KOPT-K1 (cell line): ENCODE results near the gene HUS1B.
"Not testable (repeated sequence)": the region's sequence is repeated elsewhere in the genome, so short reads cannot be mapped to it uniquely, and the experiment has no call there.

Source experiments
- H3K27ac ChIP-seq: fragments of 200-600 bp; sonication (generic); 2 replicates; pipeline ENCODE4 v1.5.1; 2016; ENCODE audit warnings: antibody characterized with exemption, mild to moderate bottlenecking, low read depth, low read length; ENCODE audit not compliant: poor library complexity, severe bottlenecking
- H3K36me3 ChIP-seq: fragments of 200-600 bp; sonication (generic); 2 replicates; pipeline ENCODE4 v1.5.1; 2017; ENCODE audit warnings: antibody characterized with exemption, mild to moderate bottlenecking, low read length, moderate library complexity; ENCODE audit not compliant: insufficient read depth
- H3K9me3 ChIP-seq: fragments of 200-600 bp; sonication (generic); 2 replicates; pipeline ENCODE4 v1.5.1; 2017; ENCODE audit warnings: antibody characterized with exemption, low read length, mild to moderate bottlenecking; ENCODE audit not compliant: insufficient read depth, poor library complexity, severe bottlenecking

The HUS1B gene

DNA sequence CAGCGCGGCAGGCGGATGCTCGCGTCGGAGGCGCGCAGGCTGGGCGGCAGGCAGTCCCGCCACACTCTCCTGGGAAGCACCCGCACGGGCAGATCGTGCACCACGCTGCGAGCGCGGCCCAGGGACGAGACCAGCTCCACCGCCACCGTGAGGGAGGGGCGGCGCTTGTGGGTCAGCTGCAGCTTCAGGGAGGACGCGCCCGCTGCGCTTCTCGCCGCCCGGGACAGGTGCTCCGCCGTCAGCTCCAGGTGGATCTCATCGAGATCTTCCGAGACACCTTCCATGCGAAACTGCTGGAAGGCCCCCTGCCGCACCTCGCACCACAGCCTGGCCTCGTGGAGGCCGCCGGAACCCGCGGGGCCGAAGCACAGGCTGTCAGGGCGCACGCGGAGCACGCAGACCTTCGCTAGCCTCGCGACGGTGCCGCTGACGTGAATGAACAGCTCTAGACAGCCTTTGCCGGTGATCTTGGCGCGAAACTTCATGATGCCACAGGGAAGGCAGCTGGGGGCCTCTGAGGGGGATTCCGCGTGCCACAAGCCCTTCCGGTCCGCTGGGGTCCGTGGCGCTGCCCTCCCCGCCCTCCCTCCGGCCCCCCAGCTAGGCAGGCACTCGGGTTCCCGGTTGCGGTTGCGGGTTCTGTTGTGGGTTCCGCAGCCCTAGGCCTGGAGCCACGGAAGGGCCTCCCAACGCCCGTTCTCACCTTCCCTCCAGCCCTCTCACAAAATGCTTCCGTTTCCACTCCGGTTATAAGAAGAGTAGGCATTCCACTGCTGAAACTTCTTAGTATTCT lies at the start of gene HUS1B:
Gene HUS1B, minus strand, starts transcription at position 641 of the 793 bp plus-strand sequence. Its CDS starts 156 bp downstream, at position 485.
- no peaks in the 10 kb centered on the region for H3K9me3 ChIP-seq
- H3K36me3 ChIP-seq = peaks cover 6% of the 10 kb centered on the region; the same call in 1 of the 2 replicates
- H3K27ac ChIP-seq = no peak within 1 kb of the TSS

DNA sequence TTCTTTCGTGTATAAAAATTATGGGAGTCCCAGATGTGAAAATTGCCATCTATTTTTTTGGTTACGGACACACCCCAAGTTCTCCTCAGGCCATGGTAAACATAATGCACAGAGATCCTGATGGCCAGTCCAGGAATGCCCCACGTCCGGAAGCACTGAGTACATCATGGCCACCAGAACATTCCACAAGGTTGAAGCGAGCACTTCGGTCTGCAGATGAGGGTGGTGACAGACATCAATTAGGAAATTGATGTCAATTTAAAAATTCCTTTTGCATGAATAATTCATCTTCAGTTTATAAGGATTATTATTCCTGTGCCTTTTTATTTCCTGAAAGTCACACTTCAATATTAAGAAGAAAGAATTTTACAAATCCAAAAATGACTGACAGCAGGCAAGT lies 49.2 kb upstream of the HUS1B start:
- no peak overlapping the region for H3K27ac ChIP-seq
- H3K9me3 ChIP-seq = no peaks in the 10 kb centered on the region
- H3K36me3 ChIP-seq = no peaks in the 10 kb centered on the region

DNA sequence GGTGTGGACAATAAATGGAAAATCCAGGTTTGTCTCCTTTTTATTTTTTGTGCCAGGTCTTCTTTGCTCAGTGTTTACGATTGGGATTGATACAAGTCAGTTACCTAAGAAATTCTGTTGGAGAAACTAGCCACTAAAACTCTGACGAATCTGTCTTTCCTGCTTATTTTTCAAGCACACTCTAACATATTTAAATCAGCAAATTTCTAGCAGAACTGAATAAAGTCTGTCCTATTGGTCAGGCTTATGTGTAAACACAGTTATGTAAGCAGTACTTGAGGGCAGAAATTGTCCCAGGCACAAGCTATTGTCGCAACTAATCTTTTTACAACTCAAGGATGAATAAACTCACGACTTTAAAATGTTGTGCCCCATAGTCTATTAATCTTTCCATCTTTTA lies 48.1 kb upstream of the HUS1B start:
- Histone ChIP-seq H3K36me3 (no peaks in the 10 kb centered on the region), H3K27ac (no peak overlapping the region), H3K9me3 (no peaks in the 10 kb centered on the region)

DNA sequence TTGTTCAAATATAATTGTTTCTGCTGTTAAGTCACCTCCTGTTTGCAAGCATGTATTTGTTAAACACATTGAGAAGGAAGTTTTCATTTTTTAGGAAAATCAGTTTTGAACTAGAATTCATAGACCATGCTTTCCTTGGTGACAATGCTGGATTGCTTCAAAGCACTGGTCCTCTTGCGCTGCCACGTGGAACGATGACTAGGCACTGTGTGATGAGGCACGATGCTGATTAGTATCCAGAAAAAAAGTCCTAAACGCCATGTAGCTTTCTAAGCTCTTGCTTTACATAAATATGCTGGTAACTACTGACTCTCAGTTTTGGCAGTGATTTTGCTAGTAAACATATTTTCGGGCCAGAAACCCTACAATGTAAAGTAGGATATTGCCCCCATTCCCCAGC lies 47.1 kb upstream of the HUS1B start:
- no peaks in the 10 kb centered on the region for H3K36me3 ChIP-seq
- H3K9me3 ChIP-seq = no peaks in the 10 kb centered on the region
- H3K27ac ChIP-seq = no peak overlapping the region

DNA sequence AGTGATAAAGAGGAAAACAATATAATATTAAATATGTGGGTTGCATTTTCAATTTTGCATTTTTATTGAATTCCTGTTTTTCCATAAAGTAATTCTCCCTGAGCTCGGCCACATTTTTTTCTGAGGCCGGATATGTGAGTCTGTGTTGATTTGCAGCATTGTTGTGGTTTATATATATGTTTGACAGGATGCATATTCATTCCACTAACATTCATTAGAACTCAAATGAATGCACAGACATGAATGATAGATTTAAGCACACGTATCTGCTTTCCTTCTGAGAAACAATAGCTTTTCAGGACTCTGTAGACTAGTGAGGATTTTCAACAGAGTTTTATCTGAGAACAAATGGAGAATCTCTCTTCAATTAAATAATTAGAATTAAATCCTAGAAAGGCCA lies 46.7 kb upstream of the HUS1B start:
- Histone ChIP-seq H3K27ac (no peak overlapping the region), H3K36me3 (no peaks in the 10 kb centered on the region)

DNA sequence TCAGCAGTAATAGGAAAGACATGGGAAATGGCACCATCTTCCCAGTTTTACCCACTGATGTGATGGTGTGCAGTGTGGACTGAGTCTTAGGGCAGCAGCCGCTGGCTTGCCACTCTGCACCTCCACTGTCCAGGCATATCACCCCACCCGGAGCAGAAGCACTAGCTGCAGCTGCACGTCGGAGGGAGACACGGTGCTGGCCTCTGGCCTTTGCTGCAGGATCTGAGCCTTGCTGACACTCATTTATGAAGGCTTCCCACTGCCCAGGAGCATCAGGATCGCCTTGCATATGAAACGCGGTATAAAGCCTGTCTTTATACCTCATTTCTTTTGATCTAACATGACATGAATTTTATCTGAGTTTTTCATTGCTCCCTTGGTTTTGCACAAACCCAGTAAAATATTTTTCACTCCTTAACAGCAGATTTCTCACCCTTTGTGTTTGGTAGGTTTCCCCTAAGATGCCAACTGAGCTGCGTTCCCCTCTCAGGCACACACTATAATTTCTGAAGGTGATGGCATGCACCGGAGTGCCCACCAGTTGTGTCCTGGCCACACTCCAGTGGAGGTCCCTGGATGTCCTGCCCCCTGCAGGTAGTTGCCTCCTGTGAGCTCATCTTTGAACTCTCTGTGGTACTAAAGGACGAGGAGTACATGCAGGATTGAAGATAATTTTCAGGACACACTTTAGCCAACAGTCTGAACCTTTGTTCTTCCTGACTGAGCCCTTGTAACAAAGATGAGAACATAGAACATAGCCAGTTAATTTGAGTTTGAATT lies 45.0 kb upstream of the HUS1B start:
- Histone ChIP-seq H3K36me3 (no peaks in the 10 kb centered on the region), H3K9me3 (no peaks in the 10 kb centered on the region), H3K27ac (no peak overlapping the region)

More for the DNA sequence above, 46.7 kb upstream of the HUS1B start:
- no peaks in the 10 kb centered on the region for H3K9me3 ChIP-seq

DNA sequence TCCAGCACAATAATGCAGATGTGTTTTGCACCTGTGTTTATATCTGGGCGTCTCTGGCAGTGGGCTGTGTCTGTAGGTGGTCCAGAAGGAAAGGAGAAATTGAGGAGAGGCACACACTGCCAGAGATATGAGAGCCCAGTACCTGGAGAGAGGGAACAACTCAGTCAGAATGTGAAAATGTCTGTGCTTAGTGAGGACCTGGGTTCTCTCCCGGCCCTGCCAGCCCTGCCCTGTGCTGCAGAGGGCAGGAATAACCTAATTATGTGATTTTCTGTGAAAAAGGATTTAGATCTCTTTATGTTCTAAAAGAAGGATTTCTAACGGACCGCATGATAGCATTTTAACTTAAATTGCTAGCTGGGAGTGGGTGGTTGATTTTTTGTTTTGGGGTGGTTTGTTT lies 44.3 kb upstream of the HUS1B start:
- H3K36me3 ChIP-seq = no peaks in the 10 kb centered on the region
- no peak overlapping the region for H3K27ac ChIP-seq
- no peaks in the 10 kb centered on the region for H3K9me3 ChIP-seq

DNA sequence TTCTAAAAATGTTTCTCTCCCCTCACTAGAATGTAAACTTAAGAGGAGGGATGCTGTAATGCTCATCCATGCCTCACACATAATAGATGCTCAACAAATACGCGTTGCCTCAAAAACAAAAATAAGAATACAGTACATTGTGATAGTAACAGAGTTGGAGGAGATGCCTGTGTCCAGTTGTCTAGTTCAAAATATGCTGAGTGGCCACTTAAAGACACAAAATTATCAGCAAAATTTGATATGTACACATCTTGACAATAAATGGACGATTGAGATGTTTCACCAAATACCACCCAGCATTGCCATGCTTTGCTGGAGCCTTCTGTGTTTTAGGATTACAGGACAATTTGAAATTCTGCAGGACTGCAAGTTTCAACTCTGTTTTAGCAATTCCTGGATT lies 43.6 kb upstream of the HUS1B start:
- Histone ChIP-seq H3K9me3 (no peaks in the 10 kb centered on the region), H3K27ac (no peak overlapping the region), H3K36me3 (no peaks in the 10 kb centered on the region)

DNA sequence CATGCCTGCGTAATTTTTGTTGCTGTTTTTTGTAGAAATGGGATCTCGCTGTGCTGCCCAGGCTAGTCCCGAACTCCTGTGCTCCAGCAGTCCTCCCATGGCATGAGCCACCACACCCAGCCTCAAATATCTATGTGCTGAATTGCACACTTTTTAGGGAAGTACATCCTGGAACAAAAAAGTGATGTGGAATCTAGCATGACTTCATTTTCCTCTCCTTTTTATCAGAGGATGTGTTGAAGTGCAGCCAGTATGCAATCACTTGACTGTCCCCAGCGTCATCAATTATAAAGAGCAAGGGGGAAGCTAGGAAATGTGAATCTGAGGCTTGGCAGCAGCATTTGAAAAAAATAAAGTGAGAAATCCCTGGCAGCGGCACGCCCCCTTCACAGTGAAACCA lies 42.4 kb upstream of the HUS1B start:
- Histone ChIP-seq H3K27ac (no peak overlapping the region), H3K9me3 (no peaks in the 10 kb centered on the region), H3K36me3 (no peaks in the 10 kb centered on the region)

DNA sequence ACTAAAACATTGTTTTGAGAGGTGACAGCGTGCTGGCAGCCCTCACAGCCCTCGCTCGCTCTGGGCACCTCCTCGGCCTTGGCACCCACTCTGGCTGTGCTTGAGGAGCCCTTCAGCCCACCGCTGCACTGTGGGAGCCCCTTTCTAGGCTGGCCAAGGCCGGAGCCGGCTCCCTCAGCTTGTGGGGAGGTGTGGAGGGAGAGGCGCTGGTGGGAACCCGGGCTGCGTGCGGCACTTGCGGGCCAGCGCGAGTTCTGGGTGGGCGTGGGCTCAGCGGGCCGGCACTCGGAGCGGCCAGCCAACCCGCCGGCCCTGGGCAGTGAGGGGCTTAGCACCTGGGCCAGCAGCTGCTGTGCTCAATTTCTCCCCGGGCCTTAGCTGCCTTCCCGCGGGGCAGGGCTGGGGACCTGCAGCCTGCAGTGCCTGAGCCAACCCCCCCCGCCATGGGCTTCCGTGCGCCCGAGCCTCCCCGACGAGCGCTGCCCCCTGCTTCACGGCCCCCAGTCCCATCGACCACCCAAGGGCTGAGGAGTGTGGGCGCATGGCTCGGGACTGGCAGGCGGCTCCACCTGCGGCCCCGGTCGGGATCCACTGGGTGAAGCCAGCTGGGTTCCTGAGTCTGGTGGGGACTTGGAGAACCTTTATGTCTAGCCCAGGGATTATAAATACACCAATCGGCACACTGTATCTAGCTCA lies 37.7 kb upstream of the HUS1B start:
- H3K36me3 ChIP-seq, H3K27ac ChIP-seq, H3K9me3 ChIP-seq: not testable (repeated sequence)

DNA sequence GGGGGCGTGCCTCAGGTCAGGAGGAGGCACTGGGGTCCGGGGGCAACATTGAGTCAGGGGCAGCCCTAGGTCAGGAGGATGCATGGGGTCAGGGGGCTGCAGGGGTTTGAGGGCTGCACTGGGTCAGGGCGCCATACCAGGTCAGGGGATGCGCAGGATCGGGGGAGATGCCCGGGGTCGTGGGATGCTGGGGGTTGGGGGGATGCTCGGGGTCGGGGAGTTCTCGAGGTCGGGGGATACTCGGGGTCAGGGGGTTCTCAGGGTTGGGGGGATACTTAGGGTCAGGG lies 36.8 kb upstream of the HUS1B start:
- Histone ChIP-seq H3K9me3 (no peaks in the 10 kb centered on the region), H3K27ac (peak overlapping the region; percentile 70), H3K36me3 (peaks cover 17% of the 10 kb centered on the region)

DNA sequence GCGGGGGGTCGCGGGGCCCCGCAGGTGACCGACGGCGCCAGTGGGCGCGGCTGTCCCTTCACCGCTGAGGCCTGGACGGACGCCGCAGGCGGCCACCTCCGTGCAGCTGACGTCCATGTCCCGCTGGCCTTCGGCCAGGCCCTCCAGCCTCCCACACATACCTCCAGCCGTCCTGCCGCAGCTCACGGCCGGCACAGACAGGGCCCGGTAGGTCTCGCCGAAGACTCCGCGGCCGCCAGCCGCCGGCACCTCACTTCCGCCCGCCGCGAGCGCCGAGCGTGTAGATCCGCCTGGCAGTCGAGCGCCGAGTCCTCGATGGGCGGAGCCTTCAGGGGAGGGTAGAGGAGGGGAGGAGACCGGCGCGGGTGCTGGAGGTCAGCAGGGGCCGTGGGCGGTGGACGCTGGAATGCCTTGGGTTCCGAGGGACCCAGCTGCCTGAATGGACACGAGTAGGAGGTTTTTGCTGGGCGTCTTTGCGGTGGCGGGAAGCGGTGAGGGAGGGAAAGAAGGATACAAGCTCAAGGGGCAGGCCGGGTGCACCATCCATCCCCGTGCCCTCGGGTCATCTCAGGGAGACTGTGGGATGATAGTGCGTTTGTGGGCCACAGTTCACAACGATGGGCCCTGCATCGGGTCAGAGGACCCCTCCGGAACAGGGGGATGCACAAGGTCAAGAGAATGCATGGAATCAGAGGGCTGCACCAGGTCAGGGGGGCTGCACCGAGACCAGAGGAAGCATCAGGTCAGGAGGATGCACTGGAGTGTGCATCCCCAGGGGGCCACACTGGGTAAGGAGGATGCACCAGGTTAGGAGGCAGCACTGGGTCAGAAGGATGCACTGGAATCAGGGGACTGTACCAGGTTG lies 36.2 kb upstream of the HUS1B start, which contains the start of gene EXOC2:
Gene EXOC2, minus strand, starts transcription at position 282 of the 865 bp plus-strand sequence. CDS start 55,321 bp downstream, outside the sequence.
- H3K27ac ChIP-seq = peak within 1 kb of the TSS; percentile 70
- no peaks in the 10 kb centered on the region for H3K9me3 ChIP-seq
- peaks cover 22% of the 10 kb centered on the region for H3K36me3 ChIP-seq

DNA sequence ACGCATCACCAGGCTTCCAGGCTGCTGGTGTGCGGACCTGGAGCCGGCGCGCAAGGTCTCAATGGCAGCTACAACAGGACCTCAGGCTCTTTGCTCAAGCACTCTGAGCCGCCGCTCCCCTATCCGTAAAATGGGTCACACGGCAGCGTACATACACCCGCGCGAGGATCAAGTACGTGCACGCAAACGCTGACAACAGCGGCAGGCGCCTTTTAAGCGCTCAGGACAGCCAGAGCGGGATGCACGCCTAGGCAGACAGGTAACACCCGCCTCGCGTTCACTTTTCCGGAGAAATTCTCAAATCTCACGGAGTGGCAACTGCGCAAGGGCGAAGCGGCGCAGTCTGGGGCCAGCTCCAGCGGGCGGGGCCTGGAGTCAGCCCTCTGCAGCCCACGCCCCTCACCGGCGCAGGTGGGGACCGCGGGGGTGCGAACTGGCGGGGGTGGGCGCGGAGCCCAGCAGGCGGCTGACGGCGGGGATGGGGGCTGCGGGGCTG lies 35.5 kb upstream of the HUS1B start:
- Histone ChIP-seq H3K36me3 (peaks cover 29% of the 10 kb centered on the region), H3K9me3 (no peaks in the 10 kb centered on the region), H3K27ac (peak overlapping the region; percentile 70)

DNA sequence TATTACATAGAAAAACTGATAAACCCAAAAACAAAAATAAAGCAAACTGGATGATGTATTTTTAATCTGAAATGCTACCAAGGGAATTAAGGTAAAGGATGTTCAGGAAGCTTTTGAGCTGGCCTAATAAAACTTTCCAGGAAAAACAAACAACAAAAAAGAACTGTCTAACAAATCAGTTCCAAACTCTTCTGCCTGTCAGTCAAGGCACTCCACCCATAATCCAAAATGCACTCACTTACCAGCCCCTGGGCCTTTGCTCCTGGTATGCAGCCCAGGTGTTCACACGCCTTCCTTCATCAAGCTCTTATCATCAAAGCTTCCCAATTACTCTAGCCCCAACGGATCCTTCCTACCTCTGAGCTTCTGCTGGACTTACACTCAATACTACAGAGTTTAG lies 32.3 kb upstream of the HUS1B start:
- H3K36me3 ChIP-seq = peaks cover 31% of the 10 kb centered on the region
- H3K9me3 ChIP-seq = no peaks in the 10 kb centered on the region
- H3K27ac ChIP-seq = no peak overlapping the region
